HepG2 (cell line): Measurements from ENCODE around the gene CPT1C. TPM values are rescaled to one million over a fixed set of nuclear protein-coding genes. Genes with fewer than 3 reads are reported as not detected.

Experiments used
- DNMT1 ChIP-seq: sonication (generic); formaldehyde crosslinking; IDR thresholded peaks from 2 replicates; pipeline ENCODE4 v1.5.1; 2020; ENCODE audit warnings: mild to moderate bottlenecking, missing genetic modification reagents
- GATAD1 ChIP-seq: IDR thresholded peaks from 2 replicates; pipeline ENCODE4 v1.6.1; 2016; ENCODE audit warnings: missing genetic modification reagents, missing compliant biosample characterization
- KDM3A ChIP-seq: IDR thresholded peaks from 2 replicates; pipeline ENCODE4 v1.6.1; 2018; ENCODE audit warnings: low read depth, missing compliant biosample characterization
- NFYC ChIP-seq: IDR thresholded peaks from 2 replicates; pipeline ENCODE4 v1.6.1; 2016; ENCODE audit warnings: missing genetic modification reagents, missing compliant biosample characterization
- PCBP1 ChIP-seq: fragments of 200-400 bp; formaldehyde crosslinking; IDR thresholded peaks from 2 replicates; pipeline ENCODE4 v1.6.1; 2017; ENCODE audit warnings: mild to moderate bottlenecking, low read depth, low read length, borderline replicate concordance
- RFX5 ChIP-seq: IDR thresholded peaks from 2 replicates; pipeline ENCODE4 v1.6.1; 2011; ENCODE audit warnings: low read depth, low read length, improper control_type of control experiment
- SMC3 ChIP-seq: IDR thresholded peaks from 2 replicates; pipeline ENCODE4 v1.6.1; 2011; ENCODE audit warnings: low read length, improper control_type of control experiment
- TEAD3 ChIP-seq: optimal IDR thresholded peaks from 2 replicates; pipeline ENCODE3; 2016; ENCODE audit warnings: borderline replicate concordance
- YEATS4 ChIP-seq: sonication (generic); formaldehyde crosslinking; IDR thresholded peaks from 2 replicates; pipeline ENCODE4 v1.4.0; 2020; ENCODE audit warnings: missing genetic modification reagents, borderline replicate concordance
- ZNF230 ChIP-seq: sonication (generic); formaldehyde crosslinking; IDR thresholded peaks from 2 replicates; pipeline ENCODE4 v1.4.0; 2020; ENCODE audit warnings: mild to moderate bottlenecking, missing genetic modification reagents
- ZNF510 ChIP-seq: sonication (generic); formaldehyde crosslinking; IDR thresholded peaks from 2 replicates; pipeline ENCODE4 v1.4.0; 2020; ENCODE audit warnings: low read depth, mild to moderate bottlenecking, missing genetic modification reagents
- ZNF713 ChIP-seq: sonication (generic); formaldehyde crosslinking; IDR thresholded peaks from 2 replicates; pipeline ENCODE4 v1.4.0; 2020; ENCODE audit warnings: mild to moderate bottlenecking, missing genetic modification reagents
- polyA plus RNA-seq, 8 experiments: library from polyadenylated mRNA; depleted of rRNA in 3 of 8; stranded (reverse) in 7 of 8; unstranded in 1 of 8; fragments of >200 nt; fragmentation: Illumina TruSeq in 4 of 8; extraction: Trizol in 4 of 8; gene quantifications; 2 replicates each; pipeline versions ENCODE4 v1.2.1 to v1.2.3, GENCODE V29; 2011 to 2016; ENCODE audit warnings: low read depth in 4 of 8, missing spikeins in 1 of 8, mixed read lengths in 1 of 8; ENCODE audit not compliant: insufficient read depth in 1 of 8
- total RNA-seq, 5 experiments: library from RNA; depleted of rRNA; stranded (reverse); fragments of >200 nt; fragmentation: Illumina TruSeq; extraction: Trizol; gene quantifications; 2 replicates each; pipeline ENCODE4 v1.2.3, GENCODE V29; 2016; ENCODE audit warnings: low read depth in 1 of 5
- TF ChIP-seq, protein P1 (sequence below): IDR thresholded peaks from 2 replicates; pipeline ENCODE4 v1.4.0; 2020; ENCODE audit warnings: mild to moderate bottlenecking, missing genetic modification reagents
- TF ChIP-seq, protein P2 (sequence below): sonication (generic); formaldehyde crosslinking; IDR thresholded peaks from 2 replicates; pipeline ENCODE4 v1.4.0; 2020; ENCODE audit warnings: missing genetic modification reagents, mild to moderate bottlenecking, borderline replicate concordance
- TF ChIP-seq, protein P3 (sequence below): IDR thresholded peaks from 2 replicates; pipeline ENCODE4 v1.6.1; 2016; ENCODE audit warnings: missing compliant biosample characterization, missing genetic modification reagents, borderline replicate concordance
- TF ChIP-seq, protein P4 (sequence below): sonication (generic); formaldehyde crosslinking; IDR thresholded peaks from 2 replicates; pipeline ENCODE4 v1.4.0; 2020; ENCODE audit warnings: missing genetic modification reagents

Gene CPT1C
- total and polyA plus RNA-seq, 2 of the 13 experiments (the other 11 are each of a cell fraction or from before 2014, with no cell fraction given): 0.18 TPM; not detected in 1

DNA sequence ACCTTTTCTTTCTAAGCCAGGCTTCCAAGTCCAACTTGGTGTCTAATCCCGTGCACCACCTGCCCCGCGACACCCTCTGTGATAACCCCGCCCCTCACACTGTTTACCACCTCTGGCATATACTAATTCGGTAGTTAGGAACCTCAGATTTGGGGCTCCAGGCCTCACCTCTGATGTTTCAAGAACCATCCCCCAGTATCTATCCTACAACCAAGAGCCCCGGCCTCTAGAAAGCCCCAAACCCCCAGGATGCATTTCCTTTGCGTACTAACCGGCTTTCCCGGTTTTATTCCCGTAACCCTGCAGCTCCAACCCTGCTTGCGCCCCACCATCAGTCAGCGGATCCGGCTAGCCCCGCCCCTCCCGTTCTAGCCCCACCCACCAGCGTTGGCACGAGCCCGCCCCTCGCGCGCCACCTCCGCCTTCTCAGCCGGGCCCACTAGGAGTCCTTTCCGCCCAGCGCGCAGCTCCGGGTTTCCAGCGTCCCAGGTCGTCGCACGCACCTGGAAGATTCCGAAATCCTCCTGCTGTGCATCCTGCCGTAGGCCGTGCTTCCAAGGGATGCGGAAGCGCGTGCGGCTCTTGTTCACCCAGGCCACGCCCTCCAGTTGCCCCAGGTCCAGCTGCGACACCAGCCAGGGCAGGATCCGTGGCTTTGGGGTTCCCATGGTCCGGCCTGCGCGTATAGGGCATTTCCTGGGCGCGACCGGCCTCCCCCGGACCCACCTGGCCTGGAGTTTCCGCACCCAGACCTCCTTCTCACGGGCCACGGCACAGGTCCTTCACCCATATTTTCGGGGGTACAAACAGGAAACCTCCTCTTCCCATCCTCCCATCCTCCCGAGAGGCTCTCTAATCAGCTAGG, 26.5 kb upstream of the CPT1C start (continued):
- TF ChIP-seq, protein P1, sequence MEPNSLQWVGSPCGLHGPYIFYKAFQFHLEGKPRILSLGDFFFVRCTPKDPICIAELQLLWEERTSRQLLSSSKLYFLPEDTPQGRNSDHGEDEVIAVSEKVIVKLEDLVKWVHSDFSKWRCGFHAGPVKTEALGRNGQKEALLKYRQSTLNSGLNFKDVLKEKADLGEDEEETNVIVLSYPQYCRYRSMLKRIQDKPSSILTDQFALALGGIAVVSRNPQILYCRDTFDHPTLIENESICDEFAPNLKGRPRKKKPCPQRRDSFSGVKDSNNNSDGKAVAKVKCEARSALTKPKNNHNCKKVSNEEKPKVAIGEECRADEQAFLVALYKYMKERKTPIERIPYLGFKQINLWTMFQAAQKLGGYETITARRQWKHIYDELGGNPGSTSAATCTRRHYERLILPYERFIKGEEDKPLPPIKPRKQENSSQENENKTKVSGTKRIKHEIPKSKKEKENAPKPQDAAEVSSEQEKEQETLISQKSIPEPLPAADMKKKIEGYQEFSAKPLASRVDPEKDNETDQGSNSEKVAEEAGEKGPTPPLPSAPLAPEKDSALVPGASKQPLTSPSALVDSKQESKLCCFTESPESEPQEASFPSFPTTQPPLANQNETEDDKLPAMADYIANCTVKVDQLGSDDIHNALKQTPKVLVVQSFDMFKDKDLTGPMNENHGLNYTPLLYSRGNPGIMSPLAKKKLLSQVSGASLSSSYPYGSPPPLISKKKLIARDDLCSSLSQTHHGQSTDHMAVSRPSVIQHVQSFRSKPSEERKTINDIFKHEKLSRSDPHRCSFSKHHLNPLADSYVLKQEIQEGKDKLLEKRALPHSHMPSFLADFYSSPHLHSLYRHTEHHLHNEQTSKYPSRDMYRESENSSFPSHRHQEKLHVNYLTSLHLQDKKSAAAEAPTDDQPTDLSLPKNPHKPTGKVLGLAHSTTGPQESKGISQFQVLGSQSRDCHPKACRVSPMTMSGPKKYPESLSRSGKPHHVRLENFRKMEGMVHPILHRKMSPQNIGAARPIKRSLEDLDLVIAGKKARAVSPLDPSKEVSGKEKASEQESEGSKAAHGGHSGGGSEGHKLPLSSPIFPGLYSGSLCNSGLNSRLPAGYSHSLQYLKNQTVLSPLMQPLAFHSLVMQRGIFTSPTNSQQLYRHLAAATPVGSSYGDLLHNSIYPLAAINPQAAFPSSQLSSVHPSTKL (CRISPR knock-in tag): 0 out of 2 replicates have a peak, but pooled peaks have one; percentile 25
- peak; percentile 48; the same call in 1 of the 2 replicates for TF ChIP-seq YEATS4 (CRISPR knock-in tag)
- TF ChIP-seq DNMT1 (CRISPR knock-in tag): no peak
- TF ChIP-seq, protein P2, sequence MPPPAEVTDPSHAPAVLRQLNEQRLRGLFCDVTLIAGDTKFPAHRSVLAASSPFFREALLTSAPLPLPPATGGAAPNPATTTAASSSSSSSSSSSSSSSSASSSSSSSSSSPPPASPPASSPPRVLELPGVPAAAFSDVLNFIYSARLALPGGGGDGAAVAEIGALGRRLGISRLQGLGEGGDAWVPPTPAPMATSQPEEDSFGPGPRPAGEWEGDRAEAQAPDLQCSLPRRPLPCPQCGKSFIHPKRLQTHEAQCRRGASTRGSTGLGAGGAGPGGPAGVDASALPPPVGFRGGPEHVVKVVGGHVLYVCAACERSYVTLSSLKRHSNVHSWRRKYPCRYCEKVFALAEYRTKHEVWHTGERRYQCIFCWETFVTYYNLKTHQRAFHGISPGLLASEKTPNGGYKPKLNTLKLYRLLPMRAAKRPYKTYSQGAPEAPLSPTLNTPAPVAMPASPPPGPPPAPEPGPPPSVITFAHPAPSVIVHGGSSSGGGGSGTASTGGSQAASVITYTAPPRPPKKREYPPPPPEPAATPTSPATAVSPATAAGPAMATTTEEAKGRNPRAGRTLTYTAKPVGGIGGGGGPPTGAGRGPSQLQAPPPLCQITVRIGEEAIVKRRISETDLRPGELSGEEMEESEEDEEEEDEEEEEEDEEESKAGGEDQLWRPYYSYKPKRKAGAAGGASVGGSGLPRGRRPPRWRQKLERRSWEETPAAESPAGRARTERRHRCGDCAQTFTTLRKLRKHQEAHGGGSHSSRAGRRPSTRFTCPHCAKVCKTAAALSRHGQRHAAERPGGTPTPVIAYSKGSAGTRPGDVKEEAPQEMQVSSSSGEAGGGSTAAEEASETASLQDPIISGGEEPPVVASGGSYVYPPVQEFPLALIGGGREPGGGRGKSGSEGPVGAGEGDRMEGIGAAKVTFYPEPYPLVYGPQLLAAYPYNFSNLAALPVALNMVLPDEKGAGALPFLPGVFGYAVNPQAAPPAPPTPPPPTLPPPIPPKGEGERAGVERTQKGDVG (CRISPR knock-in tag): peak; percentile 60; the same call in 1 of the 2 replicates
- TF ChIP-seq TEAD3 (CRISPR knock-in tag): peak; percentile 13
- TF ChIP-seq SMC3: no peak
- no peak for TF ChIP-seq RFX5
- TF ChIP-seq PCBP1: no peak
- TF ChIP-seq, protein P3, sequence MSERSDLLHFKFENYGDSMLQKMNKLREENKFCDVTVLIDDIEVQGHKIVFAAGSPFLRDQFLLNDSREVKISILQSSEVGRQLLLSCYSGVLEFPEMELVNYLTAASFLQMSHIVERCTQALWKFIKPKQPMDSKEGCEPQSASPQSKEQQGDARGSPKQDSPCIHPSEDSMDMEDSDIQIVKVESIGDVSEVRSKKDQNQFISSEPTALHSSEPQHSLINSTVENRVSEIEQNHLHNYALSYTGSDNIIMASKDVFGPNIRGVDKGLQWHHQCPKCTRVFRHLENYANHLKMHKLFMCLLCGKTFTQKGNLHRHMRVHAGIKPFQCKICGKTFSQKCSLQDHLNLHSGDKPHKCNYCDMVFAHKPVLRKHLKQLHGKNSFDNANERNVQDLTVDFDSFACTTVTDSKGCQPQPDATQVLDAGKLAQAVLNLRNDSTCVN (CRISPR knock-in tag): 0 out of 2 replicates have a peak, but pooled peaks have one; percentile 48
- peak; percentile 22; the same call in 1 of the 2 replicates for TF ChIP-seq GATAD1
- no peak for TF ChIP-seq KDM3A (CRISPR knock-in tag)
- TF ChIP-seq NFYC (CRISPR knock-in tag): peak; percentile 22; the same call in 1 of the 2 replicates
- TF ChIP-seq, protein P4, sequence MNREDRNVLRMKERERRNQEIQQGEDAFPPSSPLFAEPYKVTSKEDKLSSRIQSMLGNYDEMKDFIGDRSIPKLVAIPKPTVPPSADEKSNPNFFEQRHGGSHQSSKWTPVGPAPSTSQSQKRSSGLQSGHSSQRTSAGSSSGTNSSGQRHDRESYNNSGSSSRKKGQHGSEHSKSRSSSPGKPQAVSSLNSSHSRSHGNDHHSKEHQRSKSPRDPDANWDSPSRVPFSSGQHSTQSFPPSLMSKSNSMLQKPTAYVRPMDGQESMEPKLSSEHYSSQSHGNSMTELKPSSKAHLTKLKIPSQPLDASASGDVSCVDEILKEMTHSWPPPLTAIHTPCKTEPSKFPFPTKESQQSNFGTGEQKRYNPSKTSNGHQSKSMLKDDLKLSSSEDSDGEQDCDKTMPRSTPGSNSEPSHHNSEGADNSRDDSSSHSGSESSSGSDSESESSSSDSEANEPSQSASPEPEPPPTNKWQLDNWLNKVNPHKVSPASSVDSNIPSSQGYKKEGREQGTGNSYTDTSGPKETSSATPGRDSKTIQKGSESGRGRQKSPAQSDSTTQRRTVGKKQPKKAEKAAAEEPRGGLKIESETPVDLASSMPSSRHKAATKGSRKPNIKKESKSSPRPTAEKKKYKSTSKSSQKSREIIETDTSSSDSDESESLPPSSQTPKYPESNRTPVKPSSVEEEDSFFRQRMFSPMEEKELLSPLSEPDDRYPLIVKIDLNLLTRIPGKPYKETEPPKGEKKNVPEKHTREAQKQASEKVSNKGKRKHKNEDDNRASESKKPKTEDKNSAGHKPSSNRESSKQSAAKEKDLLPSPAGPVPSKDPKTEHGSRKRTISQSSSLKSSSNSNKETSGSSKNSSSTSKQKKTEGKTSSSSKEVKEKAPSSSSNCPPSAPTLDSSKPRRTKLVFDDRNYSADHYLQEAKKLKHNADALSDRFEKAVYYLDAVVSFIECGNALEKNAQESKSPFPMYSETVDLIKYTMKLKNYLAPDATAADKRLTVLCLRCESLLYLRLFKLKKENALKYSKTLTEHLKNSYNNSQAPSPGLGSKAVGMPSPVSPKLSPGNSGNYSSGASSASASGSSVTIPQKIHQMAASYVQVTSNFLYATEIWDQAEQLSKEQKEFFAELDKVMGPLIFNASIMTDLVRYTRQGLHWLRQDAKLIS (CRISPR knock-in tag): no peak
- TF ChIP-seq ZNF713 (CRISPR knock-in tag): no peak
- TF ChIP-seq ZNF230: no peak; the same call in 1 of the 2 replicates
- no peak for TF ChIP-seq ZNF510 (CRISPR knock-in tag)
